DND-41 (cell line): Measurements from ENCODE around the gene NELFE.

Experiments used
- ATAC-seq: fragments of 200-7000 bp; cut with Tn5 transposase; 3 replicates; pipeline ENCODE4 v1.9.1; 2021; ENCODE audit warnings: low read depth; ENCODE audit not compliant: insufficient read depth
- DNase-seq: peaks from one replicate; pipeline ENCODE4 v3.0.0-alpha.2; 2020
- H2AFZ ChIP-seq: 2 replicates; pipeline ENCODE4 v1.6.0; 2012; ENCODE audit warnings: low read depth, low read length
- H3K27ac ChIP-seq: 2 replicates; pipeline ENCODE4 v1.5.1; 2012; ENCODE audit warnings: low read length, inconsistent platforms
- H3K27me3 ChIP-seq: fragments of 200-600 bp; sonication (generic); 2 replicates; pipeline ENCODE4 v1.6.0; 2012; ENCODE audit warnings: low read length, mild to moderate bottlenecking, inconsistent platforms; ENCODE audit not compliant: insufficient read depth, poor library complexity
- H3K36me3 ChIP-seq: 2 replicates; pipeline ENCODE4 v1.5.1; 2012; ENCODE audit warnings: low read length, inconsistent platforms; ENCODE audit not compliant: insufficient read depth
- H3K4me1 ChIP-seq: 2 replicates; pipeline ENCODE4 v1.5.1; 2012; ENCODE audit warnings: mild to moderate bottlenecking, low read length; ENCODE audit not compliant: insufficient read depth
- H3K4me2 ChIP-seq: 2 replicates; pipeline ENCODE4 v1.6.0; 2012; ENCODE audit warnings: mild to moderate bottlenecking, moderate library complexity, low read length, inconsistent platforms; ENCODE audit not compliant: insufficient read depth
- H3K4me3 ChIP-seq, 2 experiments: fragments of 200-600 bp in 1 of 2; shearing (Covaris generic) in 1 of 2; 2 replicates each; pipeline ENCODE4 v1.5.1; 2012 to 2016; ENCODE audit warnings: inconsistent platforms in 2 of 2, low read length in 2 of 2, mild to moderate bottlenecking in 2 of 2, low read depth in 1 of 2, moderate library complexity in 1 of 2
- H3K79me2 ChIP-seq: 2 replicates; pipeline ENCODE4 v1.6.0; 2012; ENCODE audit warnings: low read length, inconsistent platforms; ENCODE audit not compliant: insufficient read depth
- H3K9ac ChIP-seq: 2 replicates; pipeline ENCODE4 v1.6.0; 2012; ENCODE audit warnings: low read depth, mild to moderate bottlenecking, inconsistent platforms, low read length, moderate library complexity
- H3K9me3 ChIP-seq: 2 replicates; pipeline ENCODE4 v1.5.1; 2012; ENCODE audit warnings: low read length, moderate library complexity, mild to moderate bottlenecking, inconsistent platforms; ENCODE audit not compliant: insufficient read depth, severe bottlenecking
- H4K20me1 ChIP-seq: 2 replicates; pipeline ENCODE4 v1.6.0; 2012; ENCODE audit warnings: low read length; ENCODE audit not compliant: insufficient read depth
- CTCF ChIP-seq: IDR thresholded peaks from 2 replicates; pipeline ENCODE4 v1.5.1; 2012; ENCODE audit warnings: borderline replicate concordance, low read length, moderate library complexity, mild to moderate bottlenecking; ENCODE audit not compliant: poor library complexity, severe bottlenecking; ENCODE audit errors: extremely low read depth
- EZH2 ChIP-seq: IDR thresholded peaks from 3 replicates; pipeline ENCODE4 v1.6.1; 2012; ENCODE audit warnings: borderline replicate concordance, low read depth, mild to moderate bottlenecking, moderate library complexity, low read length, inconsistent platforms; ENCODE audit not compliant: severe bottlenecking

NELFE gene

GRCh38 chr6:31966506-31966905 is 7.7 kb upstream of the NELFE start:
- Histone ChIP-seq H3K27ac (no peak overlapping the region), H3K36me3 (peaks cover 91% of the 10 kb centered on the region), H3K4me2 (no peak overlapping the region), H4K20me1 (peaks cover 6% of the 10 kb centered on the region; the same call in 1 of the 2 replicates), H3K9ac (no peak overlapping the region), H3K9me3 (no peaks in the 10 kb centered on the region), H3K27me3 (no peaks in the 10 kb centered on the region), H3K79me2 (peaks cover 21% of the 10 kb centered on the region), H2AFZ (no peak overlapping the region), H3K4me1 (peaks cover 23% of the 10 kb centered on the region), H3K4me3 (no peak overlapping the region)
- TF ChIP-seq EZH2 (no peak), CTCF (no peak)
- no peak for ATAC-seq
- DNase-seq: no peak

- H3K4me3 ChIP-seq: no peak overlapping the region
- H3K36me3 ChIP-seq: peaks cover 98% of the 10 kb centered on the region
Measured at GRCh38 chr6:31965700-31966099, 6.9 kb upstream of the NELFE start.

GRCh38 chr6:31963921-31964320 is 5.2 kb upstream of the NELFE start:
- Histone ChIP-seq H3K4me2 (no peak overlapping the region), H2AFZ (no peak overlapping the region), H3K27me3 (no peaks in the 10 kb centered on the region), H3K79me2 (peaks cover 15% of the 10 kb centered on the region), H3K4me1 (peaks cover 15% of the 10 kb centered on the region), H3K36me3 (peaks cover 87% of the 10 kb centered on the region), H3K9me3 (no peaks in the 10 kb centered on the region), H4K20me1 (0 out of 2 replicates have a peak, but pooled peaks cover under 1% of the 10 kb centered on the region), H3K4me3 (no peak overlapping the region), H3K9ac (no peak overlapping the region), H3K27ac (no peak overlapping the region)
- DNase-seq: no peak
- TF ChIP-seq CTCF (no peak), EZH2 (no peak)
- no peak for ATAC-seq

More at GRCh38 chr6:31965700-31966099, 6.9 kb upstream of the NELFE start:
- Histone ChIP-seq H3K9ac (no peak overlapping the region), H3K4me2 (no peak overlapping the region), H4K20me1 (peaks cover 6% of the 10 kb centered on the region; the same call in 1 of the 2 replicates), H3K4me1 (peaks cover 15% of the 10 kb centered on the region), H3K79me2 (peaks cover 13% of the 10 kb centered on the region), H3K9me3 (no peaks in the 10 kb centered on the region), H3K27me3 (no peaks in the 10 kb centered on the region), H3K27ac (no peak overlapping the region), H2AFZ (no peak overlapping the region)
- TF ChIP-seq EZH2 (no peak), CTCF (no peak)
- ATAC-seq (no peak), DNase-seq (no peak)

- Histone ChIP-seq H3K9me3 (no peaks in the 10 kb centered on the region), H4K20me1 (no peaks in the 10 kb centered on the region), H3K79me2 (peaks cover 36% of the 10 kb centered on the region), H3K27ac (no peak overlapping the region), H3K4me3 (no peak overlapping the region), H3K36me3 (peaks cover 70% of the 10 kb centered on the region), H3K4me2 (no peak overlapping the region), H3K4me1 (peaks cover 33% of the 10 kb centered on the region), H3K9ac (no peak overlapping the region), H3K27me3 (no peaks in the 10 kb centered on the region), H2AFZ (no peak overlapping the region)
- TF ChIP-seq EZH2 (no peak), CTCF (no peak)
- no peak for DNase-seq
- ATAC-seq: no peak
Measured at GRCh38 chr6:31961616-31962015, 2.8 kb upstream of the NELFE start.
